ENCODE results near the gene GFM1. TPM values are rescaled to one million over a fixed set of nuclear protein-coding genes. Genes with fewer than 3 reads are reported as not detected.

The GFM1 gene
- total RNA-seq, 6 experiments from 2014 or later: 41.6 to 46.4 (median 44.1) TPM

GRCh38 chr3:158663246-158663645 lies 18.9 kb downstream of the GFM1 start:
- peaks cover 8% of the 10 kb centered on the region for H3K4me1 Mint-ChIP-seq (ENCODE audit: low read depth)
- TF ChIP-seq, protein P1, sequence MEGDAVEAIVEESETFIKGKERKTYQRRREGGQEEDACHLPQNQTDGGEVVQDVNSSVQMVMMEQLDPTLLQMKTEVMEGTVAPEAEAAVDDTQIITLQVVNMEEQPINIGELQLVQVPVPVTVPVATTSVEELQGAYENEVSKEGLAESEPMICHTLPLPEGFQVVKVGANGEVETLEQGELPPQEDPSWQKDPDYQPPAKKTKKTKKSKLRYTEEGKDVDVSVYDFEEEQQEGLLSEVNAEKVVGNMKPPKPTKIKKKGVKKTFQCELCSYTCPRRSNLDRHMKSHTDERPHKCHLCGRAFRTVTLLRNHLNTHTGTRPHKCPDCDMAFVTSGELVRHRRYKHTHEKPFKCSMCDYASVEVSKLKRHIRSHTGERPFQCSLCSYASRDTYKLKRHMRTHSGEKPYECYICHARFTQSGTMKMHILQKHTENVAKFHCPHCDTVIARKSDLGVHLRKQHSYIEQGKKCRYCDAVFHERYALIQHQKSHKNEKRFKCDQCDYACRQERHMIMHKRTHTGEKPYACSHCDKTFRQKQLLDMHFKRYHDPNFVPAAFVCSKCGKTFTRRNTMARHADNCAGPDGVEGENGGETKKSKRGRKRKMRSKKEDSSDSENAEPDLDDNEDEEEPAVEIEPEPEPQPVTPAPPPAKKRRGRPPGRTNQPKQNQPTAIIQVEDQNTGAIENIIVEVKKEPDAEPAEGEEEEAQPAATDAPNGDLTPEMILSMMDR (IDR thresholded peaks at IDR 0.05): no peak
- DNase-seq: no peak
- H3K36me3 Mint-ChIP-seq (ENCODE audit: low read depth): no peaks in the 10 kb centered on the region; the same call in 1 of the 2 replicates
- H3K9me3 Mint-ChIP-seq: no peaks in the 10 kb centered on the region
- no peaks in the 10 kb centered on the region for H3K27me3 Mint-ChIP-seq (ENCODE audit: insufficient read depth)
- H3K4me3 Mint-ChIP-seq: no peak overlapping the region
- H3K27ac Mint-ChIP-seq: no peak overlapping the region

- Mint-ChIP-seq H3K4me3 (no peak overlapping the region), H3K9me3 (no peaks in the 10 kb centered on the region), H3K27ac (no peak overlapping the region), H3K36me3 (ENCODE audit: low read depth) (no peaks in the 10 kb centered on the region; the same call in 1 of the 2 replicates), H3K27me3 (ENCODE audit: insufficient read depth) (no peaks in the 10 kb centered on the region), H3K4me1 (ENCODE audit: low read depth) (peaks cover 8% of the 10 kb centered on the region)
- no peak for DNase-seq
- TF ChIP-seq, protein P1 (IDR thresholded peaks at IDR 0.05): no peak
Observed at GRCh38 chr3:158663832-158664231, 19.5 kb downstream of the GFM1 start.

DNA sequence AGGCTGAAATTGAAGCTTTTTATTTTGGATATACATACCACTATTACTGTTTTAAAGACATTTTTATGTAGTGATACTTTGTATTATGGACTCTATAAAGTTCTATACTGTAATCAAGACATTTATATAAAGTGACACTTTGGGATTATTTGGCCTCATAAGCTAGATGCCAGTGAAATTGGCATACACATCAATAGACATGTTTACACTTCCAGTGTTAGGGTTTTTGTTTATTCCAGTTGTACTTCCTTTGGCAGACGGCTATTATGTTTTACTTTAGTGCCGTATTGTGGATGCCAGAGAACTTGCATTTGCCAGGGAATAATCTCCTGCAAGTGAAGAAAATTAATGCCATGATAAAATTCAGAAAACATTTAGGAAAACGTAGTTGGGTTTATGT lies 22.1 kb downstream of the GFM1 start:
- no peak overlapping the region for H3K4me3 Mint-ChIP-seq
- peaks cover 12% of the 10 kb centered on the region for H3K4me1 Mint-ChIP-seq (ENCODE audit: low read depth)
- H3K36me3 Mint-ChIP-seq (ENCODE audit: low read depth): peaks cover 5% of the 10 kb centered on the region; the same call in 1 of the 2 replicates

DNA sequence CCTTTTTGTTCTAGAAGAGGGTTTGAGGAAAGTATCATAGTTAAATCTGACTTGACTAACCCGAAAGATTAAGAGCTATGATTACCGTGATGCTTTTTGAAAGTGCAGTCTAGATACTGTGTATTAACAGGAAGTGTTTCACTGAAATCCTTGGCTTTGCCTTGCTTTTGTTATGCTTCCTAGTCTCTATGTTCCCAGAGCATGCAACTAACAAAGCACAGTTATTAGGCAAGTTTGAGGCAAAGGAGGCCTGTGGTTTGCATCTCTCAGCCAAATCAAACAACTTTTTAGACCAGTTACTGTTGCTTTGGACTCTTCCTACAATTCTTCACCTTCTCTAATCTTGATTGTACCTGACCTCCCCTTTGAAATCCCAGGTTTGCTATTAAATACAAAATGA lies 24.2 kb downstream of the GFM1 start:
- Mint-ChIP-seq H3K9me3 (no peaks in the 10 kb centered on the region), H3K27ac (no peak overlapping the region), H3K36me3 (ENCODE audit: low read depth) (peaks cover 9% of the 10 kb centered on the region; the same call in 1 of the 2 replicates), H3K4me1 (ENCODE audit: low read depth) (peaks cover 26% of the 10 kb centered on the region), H3K27me3 (ENCODE audit: insufficient read depth) (no peaks in the 10 kb centered on the region; the same call in 1 of the 2 replicates), H3K4me3 (no peak overlapping the region)
- no peak for DNase-seq
- TF ChIP-seq, protein P1 (IDR thresholded peaks at IDR 0.05): no peak

More for the DNA sequence above, 22.1 kb downstream of the GFM1 start:
- no peak for DNase-seq
- TF ChIP-seq, protein P1 (IDR thresholded peaks at IDR 0.05): no peak
- no peaks in the 10 kb centered on the region for H3K27me3 Mint-ChIP-seq (ENCODE audit: insufficient read depth)
- H3K27ac Mint-ChIP-seq: no peak overlapping the region
- no peaks in the 10 kb centered on the region for H3K9me3 Mint-ChIP-seq

DNA sequence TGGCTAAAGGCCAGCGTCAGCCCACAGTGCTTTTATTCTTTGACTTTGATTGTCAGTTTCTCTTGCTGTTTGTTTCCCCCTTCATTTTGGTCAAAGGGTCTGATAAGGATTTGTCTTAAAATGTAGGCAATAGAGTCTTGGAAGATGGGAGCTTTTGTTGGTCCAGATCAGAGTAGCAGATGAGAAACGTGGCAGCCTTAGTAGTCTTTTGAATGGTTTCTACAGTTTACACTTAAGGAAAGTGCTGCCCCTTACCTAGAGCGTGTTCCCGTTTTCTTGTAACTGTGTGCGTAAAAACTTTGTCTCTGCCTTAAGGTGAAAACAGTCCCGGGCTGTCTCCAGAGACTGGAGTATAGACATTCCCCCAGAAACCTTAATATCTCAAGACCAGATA lies 27.5 kb downstream of the GFM1 start:
- Mint-ChIP-seq H3K27ac (peak overlapping the region; percentile 94), H3K36me3 (ENCODE audit: low read depth) (peaks cover 9% of the 10 kb centered on the region; the same call in 1 of the 2 replicates), H3K4me3 (peak overlapping the region; percentile 85), H3K4me1 (ENCODE audit: low read depth) (peaks cover 26% of the 10 kb centered on the region), H3K27me3 (ENCODE audit: insufficient read depth) (no peaks in the 10 kb centered on the region; the same call in 1 of the 2 replicates), H3K9me3 (no peaks in the 10 kb centered on the region)
- TF ChIP-seq, protein P1 (IDR thresholded peaks at IDR 0.05): no peak
- no peak for DNase-seq
